ENCODE data around the gene ARMC2.

DNA sequence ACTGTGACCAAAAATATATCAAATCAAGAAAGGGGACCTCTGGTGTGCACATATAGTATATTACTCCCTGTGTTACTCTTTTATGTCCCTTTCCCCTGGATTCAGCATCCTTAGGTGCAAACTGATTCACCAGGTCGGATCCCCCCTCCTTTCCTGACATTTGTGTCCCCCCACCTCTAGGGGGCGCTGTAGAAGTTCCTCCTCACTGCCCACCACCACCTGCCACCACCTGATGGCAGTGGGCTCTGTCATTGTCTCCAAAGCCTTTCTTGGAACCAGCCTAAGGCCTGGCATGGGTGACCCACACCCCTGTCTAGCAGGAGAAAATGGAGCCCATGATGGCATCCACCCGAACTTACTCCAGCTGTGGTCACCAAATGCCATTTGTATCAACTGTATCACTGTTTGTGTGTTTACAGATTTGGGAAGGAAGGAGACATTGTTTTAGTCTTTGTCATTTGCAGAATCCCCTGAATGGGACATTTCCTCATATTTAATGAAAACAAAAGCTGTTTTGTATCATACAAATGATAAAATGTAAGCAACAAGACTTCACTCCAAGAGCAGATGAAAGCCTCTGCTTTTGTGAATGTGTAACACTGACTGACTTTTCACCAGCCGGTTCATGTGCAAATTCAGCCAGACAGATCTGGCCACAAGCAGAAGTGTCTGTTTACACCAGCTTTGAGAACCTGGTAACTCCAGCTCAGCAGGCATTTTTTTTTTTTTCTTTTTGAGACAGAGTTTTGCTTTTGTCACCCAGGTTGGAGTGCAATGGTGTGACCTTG is 66.2 kb downstream of the ARMC2 start:
- TF ChIP-seq, protein P1, sequence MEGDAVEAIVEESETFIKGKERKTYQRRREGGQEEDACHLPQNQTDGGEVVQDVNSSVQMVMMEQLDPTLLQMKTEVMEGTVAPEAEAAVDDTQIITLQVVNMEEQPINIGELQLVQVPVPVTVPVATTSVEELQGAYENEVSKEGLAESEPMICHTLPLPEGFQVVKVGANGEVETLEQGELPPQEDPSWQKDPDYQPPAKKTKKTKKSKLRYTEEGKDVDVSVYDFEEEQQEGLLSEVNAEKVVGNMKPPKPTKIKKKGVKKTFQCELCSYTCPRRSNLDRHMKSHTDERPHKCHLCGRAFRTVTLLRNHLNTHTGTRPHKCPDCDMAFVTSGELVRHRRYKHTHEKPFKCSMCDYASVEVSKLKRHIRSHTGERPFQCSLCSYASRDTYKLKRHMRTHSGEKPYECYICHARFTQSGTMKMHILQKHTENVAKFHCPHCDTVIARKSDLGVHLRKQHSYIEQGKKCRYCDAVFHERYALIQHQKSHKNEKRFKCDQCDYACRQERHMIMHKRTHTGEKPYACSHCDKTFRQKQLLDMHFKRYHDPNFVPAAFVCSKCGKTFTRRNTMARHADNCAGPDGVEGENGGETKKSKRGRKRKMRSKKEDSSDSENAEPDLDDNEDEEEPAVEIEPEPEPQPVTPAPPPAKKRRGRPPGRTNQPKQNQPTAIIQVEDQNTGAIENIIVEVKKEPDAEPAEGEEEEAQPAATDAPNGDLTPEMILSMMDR (IDR thresholded peaks at IDR 0.05): peak; percentile 66
- TF ChIP-seq EZH2 (IDR thresholded peaks at IDR 0.05): no peak
